IMR-90 (cell line): ENCODE data around the gene HELZ. TPM values are rescaled to one million over a fixed set of nuclear protein-coding genes. Genes with fewer than 3 reads are reported as not detected.

Experiments
- ATAC-seq: fragments of 200-7000 bp; cut with Tn5 transposase; 2 replicates; pipeline ENCODE4 v1.9.1; 2020; ENCODE audit warnings: low read depth, mild to moderate bottlenecking, moderate library complexity
- BruUV-seq: library from RNA; stranded (reverse); fragments of 400-500 nt; replicated peaks from 2 replicates; lab custom pipeline; 2021; lab: Mats Ljungman, UMichigan
- CTCF ChIA-PET: fragments of 300-600 bp; formaldehyde crosslinking; extraction: SDS; loops from one replicate; lab custom pipeline; 2021; ENCODE audit warnings: antibody characterized with exemption; lab: Yijun Ruan, JAX
- POLR2A ChIA-PET: fragments of 300-600 bp; sonication (Branson Sonifier 250); formaldehyde crosslinking; loops from one replicate; lab custom pipeline; 2022; ENCODE audit warnings: antibody characterized with exemption; ENCODE audit not compliant: unreplicated experiment; lab: Charles Lee
- DNase-seq: peaks from one replicate; pipeline ENCODE4 v3.0.0; 2013
- H2AFZ ChIP-seq: replicated peaks from 2 replicates; pipeline ENCODE3; 2013; ENCODE audit warnings: low read length, mild to moderate bottlenecking; ENCODE audit not compliant: poor library complexity
- H2AK5ac ChIP-seq: 2 replicates; pipeline ENCODE4 v1.6.1; 2013; ENCODE audit warnings: low read depth, low read length, inconsistent platforms
- H2AK9ac ChIP-seq: replicated peaks from 2 replicates; pipeline ENCODE3; 2013; ENCODE audit warnings: mild to moderate bottlenecking, low read depth, low read length, moderate library complexity; ENCODE audit not compliant: poor library complexity
- H2BK120ac ChIP-seq: 2 replicates; pipeline ENCODE4 v1.6.1; 2013; ENCODE audit warnings: low read depth, low read length, inconsistent platforms
- H2BK15ac ChIP-seq: 3 replicates; pipeline ENCODE4 v1.6.1; 2013; ENCODE audit warnings: low read depth, low read length, inconsistent platforms
- H2BK20ac ChIP-seq: 2 replicates; pipeline ENCODE4 v1.6.1; 2013; ENCODE audit warnings: low read depth, mild to moderate bottlenecking, inconsistent platforms, low read length, moderate library complexity
- H2BK5ac ChIP-seq: 2 replicates; pipeline ENCODE4 v1.6.1; 2013; ENCODE audit warnings: mild to moderate bottlenecking, low read depth, low read length, inconsistent platforms; ENCODE audit not compliant: poor library complexity, severe bottlenecking
- H3K14ac ChIP-seq: replicated peaks from 2 replicates; pipeline ENCODE4 v1.6.1; 2013; ENCODE audit warnings: low read depth, low read length, inconsistent platforms
- H3K18ac ChIP-seq: 2 replicates; pipeline ENCODE4 v1.6.1; 2013; ENCODE audit warnings: low read depth, low read length, control low read depth
- H3K23ac ChIP-seq: 2 replicates; pipeline ENCODE4 v1.6.1; 2013; ENCODE audit warnings: low read depth, low read length, inconsistent platforms
- H3K27ac ChIP-seq: 2 replicates; pipeline ENCODE4 v1.5.1; 2013; ENCODE audit warnings: mild to moderate bottlenecking, control low read depth, low read length; ENCODE audit not compliant: insufficient read depth
- H3K27me3 ChIP-seq: 2 replicates; pipeline ENCODE4 v1.6.1; 2013; ENCODE audit warnings: low read length; ENCODE audit not compliant: control insufficient read depth, insufficient read depth
- H3K36me3 ChIP-seq: 2 replicates; pipeline ENCODE4 v1.6.1; 2013; ENCODE audit warnings: low read length, mixed read lengths; ENCODE audit not compliant: control insufficient read depth, insufficient read depth
- H3K4ac ChIP-seq: 2 replicates; pipeline ENCODE4 v1.6.1; 2013; ENCODE audit warnings: low read depth, low read length, inconsistent platforms
- H3K4me1 ChIP-seq: 2 replicates; pipeline ENCODE4 v1.6.1; 2013; ENCODE audit warnings: low read length, mixed read lengths; ENCODE audit not compliant: control insufficient read depth, insufficient read depth
- H3K4me2 ChIP-seq: 2 replicates; pipeline ENCODE4 v1.6.1; 2013; ENCODE audit warnings: low read depth, mild to moderate bottlenecking, control low read depth, low read length, moderate library complexity
- H3K4me3 ChIP-seq: 2 replicates; pipeline ENCODE4 v1.5.1; 2013; ENCODE audit warnings: low read depth, mild to moderate bottlenecking, control low read depth, low read length, moderate library complexity; ENCODE audit not compliant: insufficient read depth
- H3K56ac ChIP-seq: 2 replicates; pipeline ENCODE4 v1.6.1; 2013; ENCODE audit warnings: low read length, inconsistent platforms; ENCODE audit not compliant: insufficient read depth; ENCODE audit errors: extremely low read depth
- H3K79me1 ChIP-seq, 2 experiments: 2 replicates each; pipeline ENCODE4 v1.6.1; 2013; ENCODE audit warnings: low read length in 2 of 2, inconsistent platforms in 1 of 2, low read depth in 1 of 2
- H3K9ac ChIP-seq: 2 replicates; pipeline ENCODE4 v1.6.1; 2013; ENCODE audit warnings: low read depth, low read length, control low read depth
- H3K9me1 ChIP-seq: 2 replicates; pipeline ENCODE4 v1.6.1; 2013; ENCODE audit warnings: low read length, inconsistent platforms; ENCODE audit not compliant: insufficient read depth
- H3K9me3 ChIP-seq: 2 replicates; pipeline ENCODE4 v1.6.1; 2013; ENCODE audit warnings: low read length; ENCODE audit not compliant: control insufficient read depth, insufficient read depth
- H4K20me1 ChIP-seq: 2 replicates; pipeline ENCODE4 v1.6.1; 2013; ENCODE audit warnings: low read length, inconsistent platforms; ENCODE audit not compliant: insufficient read depth
- H4K5ac ChIP-seq: 2 replicates; pipeline ENCODE4 v1.6.1; 2013; ENCODE audit warnings: mild to moderate bottlenecking, low read depth, low read length, control low read depth
- H4K8ac ChIP-seq, 2 experiments: 2 replicates each; pipeline ENCODE4 v1.6.1; 2013; ENCODE audit warnings: low read depth in 2 of 2, low read length in 2 of 2, control low read depth in 1 of 2, inconsistent platforms in 1 of 2
- H4K91ac ChIP-seq: 2 replicates; pipeline ENCODE4 v1.6.1; 2013; ENCODE audit warnings: low read depth, low read length, inconsistent platforms; ENCODE audit not compliant: insufficient read depth
- CEBPB ChIP-seq: IDR thresholded peaks from 2 replicates; pipeline ENCODE4 v1.6.1; 2012; ENCODE audit warnings: low read depth, low read length, improper control_type of control experiment
- CTCF ChIP-seq: conservative IDR thresholded peaks from 2 replicates; pipeline ENCODE4 v1.5.1; 2012; ENCODE audit warnings: mild to moderate bottlenecking, low read depth, low read length, improper control_type of control experiment
- MAFK ChIP-seq: IDR thresholded peaks from 2 replicates; pipeline ENCODE4 v1.6.1; 2012; ENCODE audit warnings: low read depth, low read length, improper control_type of control experiment
- MAZ ChIP-seq: IDR thresholded peaks from 2 replicates; pipeline ENCODE4 v1.6.1; 2012; ENCODE audit warnings: low read depth, mild to moderate bottlenecking, low read length, improper control_type of control experiment, moderate library complexity, borderline replicate concordance
- NFE2L2 ChIP-seq: fragments of 150-350 bp; IDR thresholded peaks from 2 replicates; pipeline ENCODE4 v1.6.1; 2016; ENCODE audit warnings: low read depth, mild to moderate bottlenecking, low read length
- RAD21 ChIP-seq: IDR thresholded peaks from 2 replicates; pipeline ENCODE4 v1.6.1; 2012; ENCODE audit warnings: low read length, improper control_type of control experiment
- RCOR1 ChIP-seq: IDR thresholded peaks from 2 replicates; pipeline ENCODE4 v1.6.1; 2012; ENCODE audit warnings: mild to moderate bottlenecking, low read length, improper control_type of control experiment; ENCODE audit not compliant: insufficient replicate concordance
- RFX5 ChIP-seq: IDR thresholded peaks from 2 replicates; pipeline ENCODE4 v1.8.0; 2012; ENCODE audit warnings: low read depth, mild to moderate bottlenecking, low read length, moderate library complexity
- SMC3 ChIP-seq: fragments of 150-350 bp; IDR thresholded peaks from 2 replicates; pipeline ENCODE4 v1.6.1; 2016; ENCODE audit warnings: low read depth, mild to moderate bottlenecking, antibody characterized with exemption, low read length, moderate library complexity
- dilution Hi-C: fragments of 300-500 bp; cut with HindIII; formaldehyde crosslinking; loops from one replicate; pipeline ENCODE4 v1.14.3; 2018; ENCODE audit warnings: low sequenced_read_pairs; ENCODE audit not compliant: unreplicated experiment
- in situ Hi-C: fragments of 300-500 bp; cut with MboI; formaldehyde crosslinking; loops from 3 replicates; pipeline ENCODE4 v1.14.3; 2019; ENCODE audit warnings: low sequenced_read_pairs, inconsistent platforms, mixed read lengths
- intact Hi-C: fragments of 100-400 bp; cut with micrococcal nuclease; formaldehyde crosslinking; loops from 2 replicates; pipeline ENCODE4 v1.10.0; 2022
- polyA plus RNA-seq, 3 experiments: library from polyadenylated mRNA; depleted of rRNA; stranded (reverse); fragments of >200 nt; gene quantifications; 2 replicates each; pipeline ENCODE4 v1.2.3, GENCODE V29; 2012; ENCODE audit warnings: low replicate concordance in 1 of 3
- total RNA-seq: library from RNA; depleted of rRNA; stranded (reverse); fragments of >200 nt; gene quantifications from 2 replicates; pipeline ENCODE4 v1.2.3, GENCODE V29; 2012
- TF ChIP-seq, protein P1 (sequence below): fragments of 150-350 bp; IDR thresholded peaks from 2 replicates; pipeline ENCODE4 v1.6.1; 2017; ENCODE audit warnings: mild to moderate bottlenecking, antibody characterized with exemption, low read length, low read depth
- TF ChIP-seq, protein P2 (sequence below): fragments of 150-350 bp; IDR thresholded peaks from 2 replicates; pipeline ENCODE4 v1.6.1; 2016; ENCODE audit warnings: low read depth, mild to moderate bottlenecking, low read length, moderate library complexity, borderline replicate concordance

The HELZ gene
- total and polyA plus RNA-seq, 2 of the 4 experiments (the other 2 are of a cell fraction) = 8.0 to 60.6 TPM

- no TSS peak for BruUV-seq
- POLR2A ChIA-PET = no interaction called here
- dilution Hi-C loops = no loop called here
Measured at GRCh38 chr17:67071595-67071994, 173.4 kb downstream of the HELZ start.

More at GRCh38 chr17:67071595-67071994, 173.4 kb downstream of the HELZ start:
- Histone ChIP-seq H2AK9ac (no peak overlapping the region), H3K9me1 (0 out of 2 replicates have a peak, but pooled peaks cover 2% of the 10 kb centered on the region), H4K8ac (no peak overlapping the region), H4K20me1 (no peaks in the 10 kb centered on the region), H3K4me2 (no peak overlapping the region), H3K9me3 (no peaks in the 10 kb centered on the region), H4K91ac (no peak overlapping the region), H3K27ac (no peak overlapping the region), H3K9ac (no peak overlapping the region), H3K23ac (no peak overlapping the region), H2AK5ac (no peak overlapping the region), H3K36me3 (peaks cover 7% of the 10 kb centered on the region), H3K4me1 (no peaks in the 10 kb centered on the region), H3K4ac (no peak overlapping the region), H2BK15ac (no peak overlapping the region), H2BK120ac (no peak overlapping the region), H2AFZ (no peak overlapping the region), H3K56ac (no peak overlapping the region), H3K14ac (no peak overlapping the region), H2BK20ac (no peak overlapping the region), H3K27me3 (no peaks in the 10 kb centered on the region), H2BK5ac (no peak overlapping the region), H3K4me3 (no peak overlapping the region), H3K79me1 (no peaks in the 10 kb centered on the region; a peak in 1 of 4 replicates), H4K5ac (no peak overlapping the region), H3K18ac (no peak overlapping the region)
- DNase-seq = no peak
- intact Hi-C loops (no loop called here), in situ Hi-C loops (no loop called here)
- ATAC-seq = no peak
- CTCF ChIA-PET = no interaction called here
- no peak for TF ChIP-seq RAD21
- TF ChIP-seq SMC3 = no peak
- TF ChIP-seq MAZ = no peak
- TF ChIP-seq, protein P1, sequence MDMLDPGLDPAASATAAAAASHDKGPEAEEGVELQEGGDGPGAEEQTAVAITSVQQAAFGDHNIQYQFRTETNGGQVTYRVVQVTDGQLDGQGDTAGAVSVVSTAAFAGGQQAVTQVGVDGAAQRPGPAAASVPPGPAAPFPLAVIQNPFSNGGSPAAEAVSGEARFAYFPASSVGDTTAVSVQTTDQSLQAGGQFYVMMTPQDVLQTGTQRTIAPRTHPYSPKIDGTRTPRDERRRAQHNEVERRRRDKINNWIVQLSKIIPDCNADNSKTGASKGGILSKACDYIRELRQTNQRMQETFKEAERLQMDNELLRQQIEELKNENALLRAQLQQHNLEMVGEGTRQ = no peak
- TF ChIP-seq RCOR1 = no peak
- TF ChIP-seq, protein P2, sequence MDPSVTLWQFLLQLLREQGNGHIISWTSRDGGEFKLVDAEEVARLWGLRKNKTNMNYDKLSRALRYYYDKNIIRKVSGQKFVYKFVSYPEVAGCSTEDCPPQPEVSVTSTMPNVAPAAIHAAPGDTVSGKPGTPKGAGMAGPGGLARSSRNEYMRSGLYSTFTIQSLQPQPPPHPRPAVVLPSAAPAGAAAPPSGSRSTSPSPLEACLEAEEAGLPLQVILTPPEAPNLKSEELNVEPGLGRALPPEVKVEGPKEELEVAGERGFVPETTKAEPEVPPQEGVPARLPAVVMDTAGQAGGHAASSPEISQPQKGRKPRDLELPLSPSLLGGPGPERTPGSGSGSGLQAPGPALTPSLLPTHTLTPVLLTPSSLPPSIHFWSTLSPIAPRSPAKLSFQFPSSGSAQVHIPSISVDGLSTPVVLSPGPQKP = no peak
- no peak for TF ChIP-seq CTCF
- no peak for TF ChIP-seq NFE2L2
- no peak for TF ChIP-seq MAFK
- TF ChIP-seq CEBPB = no peak
- no peak for TF ChIP-seq RFX5
